ENCODE results near the gene PCNX2.

DNA sequence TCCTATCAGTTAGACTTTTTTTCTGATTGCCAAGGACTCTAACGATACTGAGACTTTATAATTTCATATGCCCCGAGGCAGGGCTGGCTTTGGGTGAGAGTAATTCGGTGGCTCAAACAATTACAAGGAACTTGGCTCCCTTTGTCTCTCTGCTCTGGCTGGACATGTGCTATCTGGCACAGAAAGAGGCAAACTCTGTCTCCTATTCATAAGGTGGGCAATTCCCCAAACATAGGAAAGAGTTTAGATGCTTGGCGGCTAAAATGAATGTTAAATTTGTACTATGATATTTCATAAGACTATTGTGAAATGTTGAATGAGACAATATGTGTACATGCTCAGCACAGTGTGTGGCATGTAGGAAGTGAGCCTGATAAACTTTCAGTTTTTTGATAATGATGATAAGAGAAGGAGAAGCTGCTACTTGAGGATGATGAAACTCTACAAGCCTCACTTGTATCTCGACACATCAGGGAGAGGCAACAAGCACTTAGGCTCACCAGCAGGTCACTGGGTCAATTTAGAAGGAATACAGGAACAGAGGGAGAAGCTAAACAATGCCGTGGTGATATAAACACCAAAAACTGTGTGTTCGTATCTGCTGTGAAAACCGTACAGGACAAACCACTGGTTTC, 357.7 kb downstream of the PCNX2 start:
- no peak for TF ChIP-seq CTCF (conservative IDR thresholded peaks at IDR 0.05)
- TF ChIP-seq ZFX (IDR thresholded peaks at IDR 0.05) = no peak

Measured in C4-2B (cell line).